Effector CD4-positive, alpha-beta T cell (primary cell): ENCODE data around the gene SYNDIG1L.

ENCODE experiments used
- DNase-seq: peaks from one replicate; pipeline ENCODE4 v3.0.0-alpha.2; 2020

Gene SYNDIG1L

DNA sequence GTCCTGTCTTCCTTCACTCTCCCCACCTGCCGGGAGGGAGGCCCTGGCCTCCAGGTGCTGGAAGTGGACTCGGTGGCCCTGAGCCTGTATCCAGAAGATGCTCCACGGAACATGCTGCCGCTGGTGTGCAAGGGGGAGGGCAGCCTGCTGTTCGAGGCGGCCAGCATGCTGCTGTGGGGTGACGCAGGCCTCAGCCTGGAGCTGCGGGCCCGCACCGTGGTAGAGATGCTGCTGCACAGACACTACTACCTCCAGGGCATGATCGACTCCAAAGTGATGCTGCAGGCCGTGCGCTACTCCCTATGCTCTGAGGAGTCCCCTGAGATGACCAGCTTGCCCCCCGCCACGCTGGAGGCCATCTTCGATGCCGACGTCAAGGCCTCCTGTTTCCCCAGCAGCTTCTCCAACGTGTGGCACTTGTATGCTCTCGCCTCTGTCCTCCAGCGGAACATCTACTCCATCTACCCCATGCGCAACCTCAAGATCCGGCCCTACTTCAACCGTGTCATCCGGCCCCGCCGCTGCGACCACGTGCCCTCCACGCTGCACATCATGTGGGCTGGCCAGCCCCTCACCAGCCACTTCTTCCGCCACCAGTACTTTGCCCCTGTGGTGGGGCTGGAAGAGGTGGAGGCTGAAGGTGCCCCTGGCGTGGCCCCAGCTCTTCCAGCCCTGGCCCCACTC is 69.0 kb downstream of the SYNDIG1L start:
- no peak for DNase-seq
